GM23338 (cell line): ENCODE measurements around the gene RAP1GAP2. TPM values are rescaled to one million over a fixed set of nuclear protein-coding genes. Genes with fewer than 3 reads are reported as not detected.

Experiments
- ATAC-seq: fragments of 200-7000 bp; cut with Tn5 transposase; 3 replicates; pipeline ENCODE4 v1.9.1; 2020
- DNase-seq: peaks from one replicate; pipeline ENCODE4 v3.0.0-alpha.2; 2015; ENCODE audit warnings: low spot score
- H2AFZ ChIP-seq: fragments of 200-600 bp; sonication (generic); 2 replicates; pipeline ENCODE4 v1.8.0; 2016; ENCODE audit warnings: antibody characterized with exemption, mild to moderate bottlenecking, moderate library complexity
- H3F3A ChIP-seq: fragments of 200-600 bp; sonication (generic); replicated peaks from 2 replicates; pipeline ENCODE4 v1.8.0; 2017; ENCODE audit warnings: antibody characterized with exemption, mixed run types, low read depth
- H3K27ac ChIP-seq: fragments of 200-600 bp; sonication (generic); 2 replicates; pipeline ENCODE4 v1.6.1; 2016; ENCODE audit warnings: low read depth
- H3K27me3 ChIP-seq: fragments of 200-600 bp; sonication (generic); 2 replicates; pipeline ENCODE4 v1.8.0; 2016; ENCODE audit warnings: mild to moderate bottlenecking, mixed run types, moderate library complexity; ENCODE audit not compliant: insufficient read depth
- H3K36me3 ChIP-seq: fragments of 200-600 bp; sonication (generic); 2 replicates; pipeline ENCODE4 v1.8.0; 2016; ENCODE audit warnings: mild to moderate bottlenecking; ENCODE audit not compliant: insufficient read depth
- H3K4me1 ChIP-seq: fragments of 200-600 bp; sonication (generic); 2 replicates; pipeline ENCODE4 v1.8.0; 2016; ENCODE audit warnings: mild to moderate bottlenecking, moderate library complexity; ENCODE audit not compliant: insufficient read depth
- H3K4me2 ChIP-seq: fragments of 200-600 bp; sonication (generic); 2 replicates; pipeline ENCODE4 v1.7.1; 2017; ENCODE audit warnings: mixed run types
- H3K4me3 ChIP-seq: fragments of 200-600 bp; sonication (generic); 2 replicates; pipeline ENCODE4 v1.6.1; 2016; ENCODE audit warnings: mixed run types
- H3K79me2 ChIP-seq: fragments of 200-600 bp; sonication (generic); replicated peaks from 2 replicates; pipeline ENCODE4 v1.8.0; 2017; ENCODE audit warnings: mild to moderate bottlenecking; ENCODE audit not compliant: insufficient read depth
- H3K9me2 ChIP-seq: fragments of 200-600 bp; sonication (generic); 2 replicates; pipeline ENCODE4 v1.8.0; 2017; ENCODE audit not compliant: insufficient read depth
- H4K20me1 ChIP-seq: fragments of 200-600 bp; sonication (generic); replicated peaks from 2 replicates; pipeline ENCODE4 v1.8.0; 2017; ENCODE audit warnings: mild to moderate bottlenecking; ENCODE audit not compliant: insufficient read depth
- H3K27ac Mint-ChIP-seq: 2 replicates; pipeline ENCODE4 v1.8.0; 2020; ENCODE audit warnings: inconsistent platforms, mild to moderate bottlenecking, moderate library complexity, mixed read lengths
- H3K27me3 Mint-ChIP-seq: 3 replicates; pipeline ENCODE4 v1.8.0; 2022; ENCODE audit warnings: low read depth, mild to moderate bottlenecking, moderate library complexity, mixed read lengths, inconsistent platforms; ENCODE audit not compliant: insufficient read depth, poor library complexity
- H3K36me3 Mint-ChIP-seq: 3 replicates; pipeline ENCODE4 v1.8.0; 2021; ENCODE audit warnings: low read depth, mild to moderate bottlenecking, inconsistent platforms, moderate library complexity, mixed read lengths
- H3K4me1 Mint-ChIP-seq: 3 replicates; pipeline ENCODE4 v1.8.0; 2020; ENCODE audit warnings: mild to moderate bottlenecking, inconsistent platforms, mixed read lengths
- H3K4me3 Mint-ChIP-seq: 3 replicates; pipeline ENCODE4 v1.8.0; 2021; ENCODE audit warnings: moderate library complexity, mild to moderate bottlenecking, inconsistent platforms, mixed read lengths
- H3K9me3 Mint-ChIP-seq: 3 replicates; pipeline ENCODE4 v1.8.0; 2020; ENCODE audit warnings: moderate library complexity, mild to moderate bottlenecking, inconsistent platforms, mixed read lengths
- CREB1 ChIP-seq: fragments of 250-450 bp; sonication (Bioruptor Pico); IDR thresholded peaks from 2 replicates; pipeline ENCODE4 v1.5.0; 2020; ENCODE audit warnings: low read depth, mild to moderate bottlenecking, moderate library complexity
- EZH2 ChIP-seq: fragments of 200-600 bp; sonication (generic); IDR thresholded peaks from one replicate; pipeline ENCODE4 v1.8.0; 2017; ENCODE audit warnings: antibody characterized with exemption, mild to moderate bottlenecking, low read depth; ENCODE audit not compliant: unreplicated experiment
- EZH2phosphoT487 ChIP-seq: fragments of 200-600 bp; sonication (generic); IDR thresholded peaks from one replicate; pipeline ENCODE4 v1.8.1; 2018; ENCODE audit warnings: antibody characterized with exemption; ENCODE audit not compliant: unreplicated experiment
- JUNB ChIP-seq: IDR thresholded peaks from one replicate; pipeline ENCODE4 v1.6.1; 2016; ENCODE audit warnings: antibody characterized with exemption; ENCODE audit not compliant: unreplicated experiment
- NANOG ChIP-seq: IDR thresholded peaks from 2 replicates; pipeline ENCODE4 v1.6.1; 2016; ENCODE audit warnings: antibody characterized with exemption, borderline replicate concordance
- POLR2AphosphoS5 ChIP-seq: IDR thresholded peaks from 2 replicates; pipeline ENCODE4 v1.6.1; 2016; ENCODE audit warnings: antibody characterized with exemption, low read depth
- STAT1 ChIP-seq: IDR thresholded peaks from one replicate; pipeline ENCODE4 v1.6.1; 2016; ENCODE audit warnings: antibody characterized with exemption; ENCODE audit not compliant: unreplicated experiment
- ZNF114 ChIP-seq: fragments of 250-450 bp; sonication (Bioruptor Pico); IDR thresholded peaks from 2 replicates; pipeline ENCODE4 v1.5.0; 2020; ENCODE audit warnings: mild to moderate bottlenecking, moderate library complexity
- ZNF331 ChIP-seq: fragments of 250-450 bp; sonication (Bioruptor Pico); IDR thresholded peaks from 2 replicates; pipeline ENCODE4 v1.5.0; 2020; ENCODE audit warnings: low read depth, mild to moderate bottlenecking, moderate library complexity
- ZNF462 ChIP-seq: fragments of 250-450 bp; sonication (Bioruptor Pico); IDR thresholded peaks from 2 replicates; pipeline ENCODE4 v1.5.0; 2020; ENCODE audit warnings: mild to moderate bottlenecking, moderate library complexity
- polyA plus RNA-seq: library from polyadenylated mRNA; unstranded; fragments of >200 nt; fragmentation: Nextera tagmentation; extraction: Ambion mirVana; gene quantifications from 2 replicates; pipeline ENCODE4 v1.2.1, GENCODE V29; 2016
- total RNA-seq: library from RNA; depleted of rRNA; stranded (reverse); fragments of >200 nt; shearing (Covaris generic); gene quantifications from 2 replicates; pipeline ENCODE4 v1.2.3, GENCODE V29; 2014
- TF ChIP-seq, protein P1 (sequence below): IDR thresholded peaks from 2 replicates; pipeline ENCODE4 v1.6.1; 2016; ENCODE audit warnings: antibody characterized with exemption
- TF ChIP-seq, protein P2 (sequence below), 2 experiments: fragments of 200-600 bp in 1 of 2; sonication (generic) in 1 of 2; conservative IDR thresholded peaks; 2 replicates each; pipeline versions ENCODE4 v1.5.1 to v1.6.1; 2016 to 2017; ENCODE audit warnings: antibody characterized with exemption in 2 of 2, low read depth in 2 of 2, mild to moderate bottlenecking in 2 of 2, moderate library complexity in 1 of 2
- TF ChIP-seq, protein P3 (sequence below): IDR thresholded peaks from one replicate; pipeline ENCODE4 v1.6.1; 2018; ENCODE audit warnings: antibody characterized with exemption; ENCODE audit not compliant: unreplicated experiment

Gene RAP1GAP2
- total and polyA plus RNA-seq, 2 experiments from 2014 or later = 17.8 to 46.1 TPM

GRCh38 chr17:2758870-2759269, 37.4 kb upstream of the RAP1GAP2 start:
- peaks cover 9% of the 10 kb centered on the region for H3F3A ChIP-seq
- Mint-ChIP-seq H3K4me1 (no peaks in the 10 kb centered on the region; the same call in 2 of the 3 replicates), H3K9me3 (no peaks in the 10 kb centered on the region), H3K4me3 (no peak overlapping the region), H3K27me3 (peaks cover 16% of the 10 kb centered on the region), H3K36me3 (no peaks in the 10 kb centered on the region), H3K27ac (no peak overlapping the region)
- no peak overlapping the region for H3K4me2 ChIP-seq
- TF ChIP-seq POLR2AphosphoS5 (no peak), CREB1 (CRISPR knock-in tag) (no peak), EZH2phosphoT487 (no peak), ZNF462 (no peak), JUNB (no peak), ZNF114 (CRISPR knock-in tag) (no peak), EZH2 (no peak), NANOG (no peak), STAT1 (no peak), ZNF331 (CRISPR knock-in tag) (no peak)
- TF ChIP-seq, protein P1, sequence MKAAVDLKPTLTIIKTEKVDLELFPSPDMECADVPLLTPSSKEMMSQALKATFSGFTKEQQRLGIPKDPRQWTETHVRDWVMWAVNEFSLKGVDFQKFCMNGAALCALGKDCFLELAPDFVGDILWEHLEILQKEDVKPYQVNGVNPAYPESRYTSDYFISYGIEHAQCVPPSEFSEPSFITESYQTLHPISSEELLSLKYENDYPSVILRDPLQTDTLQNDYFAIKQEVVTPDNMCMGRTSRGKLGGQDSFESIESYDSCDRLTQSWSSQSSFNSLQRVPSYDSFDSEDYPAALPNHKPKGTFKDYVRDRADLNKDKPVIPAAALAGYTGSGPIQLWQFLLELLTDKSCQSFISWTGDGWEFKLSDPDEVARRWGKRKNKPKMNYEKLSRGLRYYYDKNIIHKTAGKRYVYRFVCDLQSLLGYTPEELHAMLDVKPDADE = no peak
- TF ChIP-seq, protein P2, sequence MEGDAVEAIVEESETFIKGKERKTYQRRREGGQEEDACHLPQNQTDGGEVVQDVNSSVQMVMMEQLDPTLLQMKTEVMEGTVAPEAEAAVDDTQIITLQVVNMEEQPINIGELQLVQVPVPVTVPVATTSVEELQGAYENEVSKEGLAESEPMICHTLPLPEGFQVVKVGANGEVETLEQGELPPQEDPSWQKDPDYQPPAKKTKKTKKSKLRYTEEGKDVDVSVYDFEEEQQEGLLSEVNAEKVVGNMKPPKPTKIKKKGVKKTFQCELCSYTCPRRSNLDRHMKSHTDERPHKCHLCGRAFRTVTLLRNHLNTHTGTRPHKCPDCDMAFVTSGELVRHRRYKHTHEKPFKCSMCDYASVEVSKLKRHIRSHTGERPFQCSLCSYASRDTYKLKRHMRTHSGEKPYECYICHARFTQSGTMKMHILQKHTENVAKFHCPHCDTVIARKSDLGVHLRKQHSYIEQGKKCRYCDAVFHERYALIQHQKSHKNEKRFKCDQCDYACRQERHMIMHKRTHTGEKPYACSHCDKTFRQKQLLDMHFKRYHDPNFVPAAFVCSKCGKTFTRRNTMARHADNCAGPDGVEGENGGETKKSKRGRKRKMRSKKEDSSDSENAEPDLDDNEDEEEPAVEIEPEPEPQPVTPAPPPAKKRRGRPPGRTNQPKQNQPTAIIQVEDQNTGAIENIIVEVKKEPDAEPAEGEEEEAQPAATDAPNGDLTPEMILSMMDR (conservative IDR thresholded peaks at IDR 0.05; ENCODE audit: low read depth in 2 of 2) = no peak
- TF ChIP-seq, protein P3, sequence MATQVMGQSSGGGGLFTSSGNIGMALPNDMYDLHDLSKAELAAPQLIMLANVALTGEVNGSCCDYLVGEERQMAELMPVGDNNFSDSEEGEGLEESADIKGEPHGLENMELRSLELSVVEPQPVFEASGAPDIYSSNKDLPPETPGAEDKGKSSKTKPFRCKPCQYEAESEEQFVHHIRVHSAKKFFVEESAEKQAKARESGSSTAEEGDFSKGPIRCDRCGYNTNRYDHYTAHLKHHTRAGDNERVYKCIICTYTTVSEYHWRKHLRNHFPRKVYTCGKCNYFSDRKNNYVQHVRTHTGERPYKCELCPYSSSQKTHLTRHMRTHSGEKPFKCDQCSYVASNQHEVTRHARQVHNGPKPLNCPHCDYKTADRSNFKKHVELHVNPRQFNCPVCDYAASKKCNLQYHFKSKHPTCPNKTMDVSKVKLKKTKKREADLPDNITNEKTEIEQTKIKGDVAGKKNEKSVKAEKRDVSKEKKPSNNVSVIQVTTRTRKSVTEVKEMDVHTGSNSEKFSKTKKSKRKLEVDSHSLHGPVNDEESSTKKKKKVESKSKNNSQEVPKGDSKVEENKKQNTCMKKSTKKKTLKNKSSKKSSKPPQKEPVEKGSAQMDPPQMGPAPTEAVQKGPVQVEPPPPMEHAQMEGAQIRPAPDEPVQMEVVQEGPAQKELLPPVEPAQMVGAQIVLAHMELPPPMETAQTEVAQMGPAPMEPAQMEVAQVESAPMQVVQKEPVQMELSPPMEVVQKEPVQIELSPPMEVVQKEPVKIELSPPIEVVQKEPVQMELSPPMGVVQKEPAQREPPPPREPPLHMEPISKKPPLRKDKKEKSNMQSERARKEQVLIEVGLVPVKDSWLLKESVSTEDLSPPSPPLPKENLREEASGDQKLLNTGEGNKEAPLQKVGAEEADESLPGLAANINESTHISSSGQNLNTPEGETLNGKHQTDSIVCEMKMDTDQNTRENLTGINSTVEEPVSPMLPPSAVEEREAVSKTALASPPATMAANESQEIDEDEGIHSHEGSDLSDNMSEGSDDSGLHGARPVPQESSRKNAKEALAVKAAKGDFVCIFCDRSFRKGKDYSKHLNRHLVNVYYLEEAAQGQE = no peak
- H2AFZ ChIP-seq = no peak overlapping the region
- H3K9me2 ChIP-seq = no peaks in the 10 kb centered on the region
- peaks cover 6% of the 10 kb centered on the region for H3K27me3 ChIP-seq
- H3K27ac ChIP-seq = no peak overlapping the region
- no peak overlapping the region for H3K4me3 ChIP-seq
- H3K36me3 ChIP-seq = no peaks in the 10 kb centered on the region
- ATAC-seq (no peak), DNase-seq (no peak)
- H3K79me2 ChIP-seq = no peaks in the 10 kb centered on the region
- no peaks in the 10 kb centered on the region; the same call in 1 of the 2 replicates for H3K4me1 ChIP-seq
- no peaks in the 10 kb centered on the region for H4K20me1 ChIP-seq
